Measurements from ENCODE around the gene KCP.

The KCP gene

GRCh38 chr7:128852537-128853254 lies 57.8 kb downstream of the KCP start:
- TF ChIP-seq, protein P1, sequence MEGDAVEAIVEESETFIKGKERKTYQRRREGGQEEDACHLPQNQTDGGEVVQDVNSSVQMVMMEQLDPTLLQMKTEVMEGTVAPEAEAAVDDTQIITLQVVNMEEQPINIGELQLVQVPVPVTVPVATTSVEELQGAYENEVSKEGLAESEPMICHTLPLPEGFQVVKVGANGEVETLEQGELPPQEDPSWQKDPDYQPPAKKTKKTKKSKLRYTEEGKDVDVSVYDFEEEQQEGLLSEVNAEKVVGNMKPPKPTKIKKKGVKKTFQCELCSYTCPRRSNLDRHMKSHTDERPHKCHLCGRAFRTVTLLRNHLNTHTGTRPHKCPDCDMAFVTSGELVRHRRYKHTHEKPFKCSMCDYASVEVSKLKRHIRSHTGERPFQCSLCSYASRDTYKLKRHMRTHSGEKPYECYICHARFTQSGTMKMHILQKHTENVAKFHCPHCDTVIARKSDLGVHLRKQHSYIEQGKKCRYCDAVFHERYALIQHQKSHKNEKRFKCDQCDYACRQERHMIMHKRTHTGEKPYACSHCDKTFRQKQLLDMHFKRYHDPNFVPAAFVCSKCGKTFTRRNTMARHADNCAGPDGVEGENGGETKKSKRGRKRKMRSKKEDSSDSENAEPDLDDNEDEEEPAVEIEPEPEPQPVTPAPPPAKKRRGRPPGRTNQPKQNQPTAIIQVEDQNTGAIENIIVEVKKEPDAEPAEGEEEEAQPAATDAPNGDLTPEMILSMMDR (IDR thresholded peaks at IDR 0.05), result no peak
- H3K27ac ChIP-seq, result no peak overlapping the region
- DNase-seq (ENCODE audit: low spot score), result no peak
- no peak overlapping the region for H3K4me3 ChIP-seq

DNA sequence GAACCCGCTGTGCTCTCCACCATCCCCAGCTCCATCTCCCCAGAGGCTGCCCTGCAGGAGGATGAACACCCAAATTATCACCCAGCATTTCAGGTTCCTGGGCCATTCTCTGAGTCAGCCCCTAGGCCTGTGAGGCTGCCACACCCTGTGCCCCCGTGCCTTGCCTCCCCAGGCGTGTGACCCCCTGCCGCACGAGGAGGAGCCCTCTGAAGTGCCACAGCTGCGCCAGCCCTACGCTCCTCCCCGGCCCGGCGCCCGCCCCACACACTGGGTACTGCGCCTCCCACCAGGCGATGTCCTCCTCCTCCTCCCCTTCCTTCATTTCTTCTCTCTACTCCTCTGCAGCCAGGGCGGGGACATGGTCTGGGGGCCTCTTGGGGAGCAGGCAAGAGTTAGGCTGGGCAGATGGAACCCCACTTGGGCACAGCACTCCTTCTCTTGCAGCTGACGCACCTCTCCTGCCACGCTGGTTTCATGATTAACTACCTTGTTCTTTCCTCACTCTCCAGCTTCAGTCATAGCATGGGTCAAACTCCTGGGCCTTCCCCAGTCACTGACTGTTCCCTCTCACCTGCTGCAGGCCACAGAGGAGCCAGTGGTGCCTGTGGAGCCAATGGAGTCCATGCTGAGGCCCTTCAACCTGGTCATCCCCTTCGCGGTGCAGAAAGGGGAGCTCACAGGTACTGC lies 60.6 kb downstream of the KCP start:
- no peak for DNase-seq (ENCODE audit: low spot score)
- Histone ChIP-seq H3K4me3 (no peak overlapping the region), H3K27ac (no peak overlapping the region)
- TF ChIP-seq, protein P1 (IDR thresholded peaks at IDR 0.05), result no peak

DNA sequence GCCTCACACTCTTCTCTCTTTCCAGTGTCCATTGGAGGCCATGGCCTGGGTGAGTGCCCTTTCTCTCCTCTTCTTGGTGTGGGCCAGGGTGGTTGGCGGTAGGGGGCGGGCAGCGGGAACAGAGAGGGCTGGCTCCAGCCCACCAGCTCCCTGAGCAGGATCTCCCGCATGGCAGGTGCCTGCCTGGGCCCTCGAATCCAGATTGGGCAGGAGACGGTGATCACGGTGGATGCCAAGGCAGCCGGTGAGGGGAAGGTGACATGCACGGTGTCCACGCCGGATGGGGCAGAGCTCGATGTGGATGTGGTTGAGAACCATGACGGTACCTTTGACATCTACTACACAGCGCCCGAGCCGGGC lies 61.4 kb downstream of the KCP start:
- TF ChIP-seq, protein P1 (IDR thresholded peaks at IDR 0.05), result no peak
- no peak for DNase-seq (ENCODE audit: low spot score)
- H3K4me3 ChIP-seq, result no peak overlapping the region
- no peak overlapping the region for H3K27ac ChIP-seq

DNA sequence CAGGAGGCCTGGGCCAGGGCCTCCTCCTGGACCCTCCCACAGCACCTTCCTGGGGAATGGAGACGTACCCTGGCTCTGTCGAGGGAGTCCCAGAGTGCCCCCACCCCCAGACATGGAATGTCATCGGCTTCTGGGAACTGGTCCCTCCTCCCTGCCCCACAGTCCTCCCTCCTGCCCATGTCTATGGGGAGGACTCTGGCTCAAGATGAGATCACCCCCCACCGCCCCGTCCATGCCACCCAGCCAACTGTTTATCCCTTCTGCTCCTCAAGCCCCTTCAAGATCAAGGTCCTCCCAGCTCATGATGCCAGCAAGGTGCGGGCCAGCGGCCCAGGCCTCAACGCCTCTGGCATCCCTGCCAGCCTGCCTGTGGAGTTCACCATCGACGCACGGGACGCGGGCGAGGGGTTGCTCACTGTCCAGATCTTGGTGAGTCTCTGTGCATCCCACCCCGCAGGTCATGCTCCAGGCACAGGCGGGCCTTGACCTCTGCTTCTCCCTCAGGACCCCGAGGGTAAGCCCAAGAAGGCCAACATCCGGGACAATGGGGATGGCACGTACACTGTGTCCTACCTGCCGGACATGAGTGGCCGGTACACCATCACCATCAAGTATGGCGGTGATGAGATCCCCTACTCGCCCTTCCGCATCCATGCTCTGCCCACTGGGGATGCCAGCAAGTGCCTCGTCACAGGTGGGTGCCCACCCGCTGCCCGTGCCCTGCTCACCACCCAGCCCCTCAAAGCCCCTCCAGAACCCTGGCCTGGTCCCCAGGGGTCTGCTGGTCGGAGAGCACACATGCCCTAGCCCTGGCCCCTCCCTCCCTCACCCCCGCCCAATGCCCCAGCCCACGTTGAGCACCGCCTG lies 62.0 kb downstream of the KCP start:
- no peak for DNase-seq (ENCODE audit: low spot score)
- no peak overlapping the region for H3K4me3 ChIP-seq
- TF ChIP-seq, protein P1 (IDR thresholded peaks at IDR 0.05), result no peak
- peak overlapping the region in 1 of 2 donors; percentile 7 for H3K27ac ChIP-seq

DNA sequence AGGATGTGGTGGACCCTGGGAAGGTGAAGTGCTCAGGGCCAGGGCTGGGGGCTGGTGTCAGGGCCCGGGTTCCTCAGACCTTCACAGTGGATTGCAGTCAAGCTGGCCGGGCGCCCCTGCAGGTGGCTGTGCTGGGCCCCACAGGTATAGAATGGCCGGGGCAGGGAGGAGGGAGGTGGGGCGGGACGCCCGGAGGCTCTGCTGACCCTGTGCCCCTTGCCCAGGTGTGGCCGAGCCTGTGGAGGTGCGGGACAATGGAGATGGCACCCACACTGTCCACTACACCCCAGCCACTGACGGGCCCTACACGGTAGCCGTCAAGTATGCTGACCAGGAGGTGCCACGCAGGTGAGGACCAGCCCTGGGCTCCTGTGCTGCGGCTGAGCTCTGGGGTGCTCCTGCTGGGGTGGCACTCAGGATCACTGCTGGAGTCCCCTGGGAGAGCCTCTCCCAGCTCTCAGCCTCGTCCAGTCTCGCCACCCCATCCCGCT lies 62.7 kb downstream of the KCP start:
- TF ChIP-seq, protein P1 (IDR thresholded peaks at IDR 0.05), result no peak
- peak overlapping the region in 1 of 2 donors; percentile 7 for H3K27ac ChIP-seq
- no peak overlapping the region for H3K4me3 ChIP-seq
- no peak for DNase-seq (ENCODE audit: low spot score)

DNA sequence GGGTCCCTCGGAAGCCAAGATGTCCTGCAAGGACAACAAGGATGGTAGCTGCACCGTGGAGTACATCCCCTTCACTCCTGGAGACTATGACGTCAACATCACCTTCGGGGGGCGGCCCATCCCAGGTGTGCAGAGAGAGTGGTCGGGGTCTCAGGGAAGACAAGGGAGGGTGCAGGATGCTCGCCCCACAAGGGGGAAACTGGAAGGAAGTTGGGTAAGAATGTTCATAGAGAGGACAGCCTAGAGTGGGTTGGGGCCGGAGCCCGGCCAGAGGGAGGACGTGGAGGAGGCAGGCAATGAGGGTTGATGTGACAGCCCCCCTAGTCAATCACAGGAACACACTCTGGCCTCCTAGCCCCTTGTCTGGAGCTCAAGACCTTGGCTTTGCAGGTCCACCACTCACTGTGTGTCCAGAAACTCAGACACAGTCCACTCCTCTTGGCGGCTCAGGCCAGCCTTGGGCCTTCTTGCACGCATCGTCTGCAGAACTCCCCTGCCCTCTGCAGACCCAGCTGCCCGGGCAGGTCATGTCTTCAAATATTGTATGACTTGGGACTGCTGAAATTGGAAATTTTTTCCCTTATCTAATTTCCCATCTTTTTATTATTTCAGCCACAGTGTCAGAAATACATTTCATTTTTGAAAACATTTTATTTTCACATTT lies 63.6 kb downstream of the KCP start:
- TF ChIP-seq, protein P1 (IDR thresholded peaks at IDR 0.05), result no peak
- DNase-seq (ENCODE audit: low spot score), result no peak
- H3K27ac ChIP-seq, result no peak overlapping the region
- H3K4me3 ChIP-seq, result no peak overlapping the region

All from coronary artery (tissue), 2 donors.